ENCODE data around the gene EMILIN3.

DNA sequence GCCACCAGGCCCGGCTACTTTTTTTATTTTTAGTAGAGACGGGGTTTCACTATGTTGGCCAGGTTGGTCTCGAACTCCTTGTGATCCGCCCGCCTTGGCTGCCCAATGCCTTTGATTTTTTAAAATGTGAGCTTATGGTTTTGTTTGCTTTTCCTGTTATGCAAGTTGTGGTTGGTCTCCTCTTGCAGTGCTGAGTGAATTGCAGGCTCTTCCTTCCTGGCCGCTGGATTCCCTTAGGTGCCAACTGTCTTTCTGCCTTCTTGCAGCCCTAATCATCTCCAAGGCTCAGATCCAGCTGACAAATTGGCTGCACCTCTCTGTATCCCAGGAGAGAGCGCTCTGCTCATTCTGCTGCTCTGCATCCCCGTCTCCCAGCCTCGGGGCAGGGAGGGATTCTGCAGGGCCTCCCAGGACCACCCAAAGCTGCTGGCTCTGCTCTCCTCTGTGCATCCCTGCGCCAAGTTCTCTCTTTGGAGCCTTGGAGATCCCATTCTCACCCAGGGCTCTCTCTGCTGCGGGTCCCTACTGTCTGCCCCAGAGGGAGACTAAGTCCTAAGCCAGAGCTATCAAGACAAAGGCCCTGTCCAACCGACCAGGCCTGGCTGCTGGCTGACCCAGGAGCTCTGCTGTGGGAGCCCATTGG lies 14.1 kb upstream of the EMILIN3 start:
- TF ChIP-seq, protein P1, sequence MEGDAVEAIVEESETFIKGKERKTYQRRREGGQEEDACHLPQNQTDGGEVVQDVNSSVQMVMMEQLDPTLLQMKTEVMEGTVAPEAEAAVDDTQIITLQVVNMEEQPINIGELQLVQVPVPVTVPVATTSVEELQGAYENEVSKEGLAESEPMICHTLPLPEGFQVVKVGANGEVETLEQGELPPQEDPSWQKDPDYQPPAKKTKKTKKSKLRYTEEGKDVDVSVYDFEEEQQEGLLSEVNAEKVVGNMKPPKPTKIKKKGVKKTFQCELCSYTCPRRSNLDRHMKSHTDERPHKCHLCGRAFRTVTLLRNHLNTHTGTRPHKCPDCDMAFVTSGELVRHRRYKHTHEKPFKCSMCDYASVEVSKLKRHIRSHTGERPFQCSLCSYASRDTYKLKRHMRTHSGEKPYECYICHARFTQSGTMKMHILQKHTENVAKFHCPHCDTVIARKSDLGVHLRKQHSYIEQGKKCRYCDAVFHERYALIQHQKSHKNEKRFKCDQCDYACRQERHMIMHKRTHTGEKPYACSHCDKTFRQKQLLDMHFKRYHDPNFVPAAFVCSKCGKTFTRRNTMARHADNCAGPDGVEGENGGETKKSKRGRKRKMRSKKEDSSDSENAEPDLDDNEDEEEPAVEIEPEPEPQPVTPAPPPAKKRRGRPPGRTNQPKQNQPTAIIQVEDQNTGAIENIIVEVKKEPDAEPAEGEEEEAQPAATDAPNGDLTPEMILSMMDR (IDR thresholded peaks at IDR 0.05; ENCODE audit: insufficient read depth, low read length) = no peak
- no peak for TF ChIP-seq GABPA (IDR thresholded peaks at IDR 0.05; ENCODE audit: low read depth)
- TF ChIP-seq, protein P2, sequence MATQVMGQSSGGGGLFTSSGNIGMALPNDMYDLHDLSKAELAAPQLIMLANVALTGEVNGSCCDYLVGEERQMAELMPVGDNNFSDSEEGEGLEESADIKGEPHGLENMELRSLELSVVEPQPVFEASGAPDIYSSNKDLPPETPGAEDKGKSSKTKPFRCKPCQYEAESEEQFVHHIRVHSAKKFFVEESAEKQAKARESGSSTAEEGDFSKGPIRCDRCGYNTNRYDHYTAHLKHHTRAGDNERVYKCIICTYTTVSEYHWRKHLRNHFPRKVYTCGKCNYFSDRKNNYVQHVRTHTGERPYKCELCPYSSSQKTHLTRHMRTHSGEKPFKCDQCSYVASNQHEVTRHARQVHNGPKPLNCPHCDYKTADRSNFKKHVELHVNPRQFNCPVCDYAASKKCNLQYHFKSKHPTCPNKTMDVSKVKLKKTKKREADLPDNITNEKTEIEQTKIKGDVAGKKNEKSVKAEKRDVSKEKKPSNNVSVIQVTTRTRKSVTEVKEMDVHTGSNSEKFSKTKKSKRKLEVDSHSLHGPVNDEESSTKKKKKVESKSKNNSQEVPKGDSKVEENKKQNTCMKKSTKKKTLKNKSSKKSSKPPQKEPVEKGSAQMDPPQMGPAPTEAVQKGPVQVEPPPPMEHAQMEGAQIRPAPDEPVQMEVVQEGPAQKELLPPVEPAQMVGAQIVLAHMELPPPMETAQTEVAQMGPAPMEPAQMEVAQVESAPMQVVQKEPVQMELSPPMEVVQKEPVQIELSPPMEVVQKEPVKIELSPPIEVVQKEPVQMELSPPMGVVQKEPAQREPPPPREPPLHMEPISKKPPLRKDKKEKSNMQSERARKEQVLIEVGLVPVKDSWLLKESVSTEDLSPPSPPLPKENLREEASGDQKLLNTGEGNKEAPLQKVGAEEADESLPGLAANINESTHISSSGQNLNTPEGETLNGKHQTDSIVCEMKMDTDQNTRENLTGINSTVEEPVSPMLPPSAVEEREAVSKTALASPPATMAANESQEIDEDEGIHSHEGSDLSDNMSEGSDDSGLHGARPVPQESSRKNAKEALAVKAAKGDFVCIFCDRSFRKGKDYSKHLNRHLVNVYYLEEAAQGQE (IDR thresholded peaks at IDR 0.05; ENCODE audit: insufficient replicate concordance, low read depth) = no peak
